Caco-2 (cell line): ENCODE measurements around the gene MMEL1. TPM values are rescaled to one million over a fixed set of nuclear protein-coding genes. Genes with fewer than 3 reads are reported as not detected.

Experiments used
- BruUV-seq: library from RNA; stranded (reverse); fragments of 400-500 nt; replicated peaks from 2 replicates; lab custom pipeline; 2021; lab: Mats Ljungman, UMichigan
- CTCF ChIA-PET: fragments of 300-600 bp; sonication (Branson Sonifier 250); formaldehyde crosslinking; loops from one replicate; lab custom pipeline; 2022; ENCODE audit warnings: antibody characterized with exemption; lab: Charles Lee
- POLR2A ChIA-PET: fragments of 300-600 bp; sonication (Branson Sonifier 250); formaldehyde crosslinking; loops from one replicate; lab custom pipeline; 2022; ENCODE audit warnings: antibody characterized with exemption; lab: Charles Lee
- DNase-seq, 2 experiments: peaks; one replicate each; pipeline versions ENCODE4 v3.0.0 to v3.0.0-alpha.2; 2020 to 2022
- H3K27me3 ChIP-seq: replicated peaks from 2 replicates; pipeline ENCODE4 v1.6.0; 2011; ENCODE audit warnings: low read length; ENCODE audit not compliant: control insufficient read depth, insufficient read depth
- H3K36me3 ChIP-seq: 2 replicates; pipeline ENCODE4 v1.5.1; 2011; ENCODE audit warnings: low read length; ENCODE audit not compliant: control insufficient read depth, insufficient read depth
- H3K4me1 ChIP-seq: fragments of 250-450 bp; sonication (Bioruptor Pico); 2 replicates; pipeline ENCODE4 v1.5.1; 2020; ENCODE audit warnings: mild to moderate bottlenecking
- H3K4me3 ChIP-seq: 2 replicates; pipeline ENCODE4 v1.5.1; 2011; ENCODE audit warnings: low read depth, mild to moderate bottlenecking, control low read depth, low read length
- H3K9me3 ChIP-seq: fragments of 250-450 bp; sonication (Bioruptor Pico); 2 replicates; pipeline ENCODE4 v1.5.1; 2020; ENCODE audit warnings: mild to moderate bottlenecking, moderate library complexity
- H3K27ac Mint-ChIP-seq: one replicate; pipeline ENCODE4 v1.8.0; 2022; ENCODE audit warnings: mixed read lengths; ENCODE audit not compliant: unreplicated experiment
- H3K27me3 Mint-ChIP-seq: one replicate; pipeline ENCODE4 v1.8.0; 2022; ENCODE audit warnings: mixed read lengths; ENCODE audit not compliant: insufficient read depth, unreplicated experiment
- H3K36me3 Mint-ChIP-seq: one replicate; pipeline ENCODE4 v1.8.0; 2022; ENCODE audit warnings: mild to moderate bottlenecking, mixed read lengths; ENCODE audit not compliant: insufficient read depth, unreplicated experiment
- H3K4me1 Mint-ChIP-seq: one replicate; pipeline ENCODE4 v1.8.0; 2022; ENCODE audit warnings: low read depth, mixed read lengths; ENCODE audit not compliant: unreplicated experiment
- H3K4me3 Mint-ChIP-seq: one replicate; pipeline ENCODE4 v1.8.0; 2022; ENCODE audit warnings: mild to moderate bottlenecking, moderate library complexity, mixed read lengths; ENCODE audit not compliant: unreplicated experiment
- H3K9me3 Mint-ChIP-seq: one replicate; pipeline ENCODE4 v1.8.0; 2022; ENCODE audit warnings: mixed read lengths; ENCODE audit not compliant: unreplicated experiment
- intact Hi-C: fragments of 100-400 bp; cut with micrococcal nuclease; formaldehyde crosslinking; loops from one replicate; pipeline ENCODE4 v1.10.0; 2022; ENCODE audit not compliant: unreplicated experiment
- total RNA-seq: library from RNA; stranded (reverse); gene quantifications from 2 replicates; pipeline ENCODE4 v1.2.3, GENCODE V29; 2022
- TF ChIP-seq, protein P1 (sequence below), 2 experiments: fragments of 200-600 bp in 1 of 2; IDR thresholded peaks; 1 replicate in 1 of 2; 2 replicates in 1 of 2; pipeline versions ENCODE4 v1.5.1 to v1.8.0; 2011 to 2022; ENCODE audit warnings: antibody characterized with exemption in 1 of 2, control low read depth in 1 of 2, inconsistent platforms in 1 of 2, low read depth in 1 of 2, low read length in 1 of 2, mild to moderate bottlenecking in 1 of 2, moderate library complexity in 1 of 2; ENCODE audit not compliant: insufficient read depth in 1 of 2, severe bottlenecking in 1 of 2, unreplicated experiment in 1 of 2

MMEL1 gene
- total RNA-seq, 1 experiment from 2014 or later: not detected

DNA sequence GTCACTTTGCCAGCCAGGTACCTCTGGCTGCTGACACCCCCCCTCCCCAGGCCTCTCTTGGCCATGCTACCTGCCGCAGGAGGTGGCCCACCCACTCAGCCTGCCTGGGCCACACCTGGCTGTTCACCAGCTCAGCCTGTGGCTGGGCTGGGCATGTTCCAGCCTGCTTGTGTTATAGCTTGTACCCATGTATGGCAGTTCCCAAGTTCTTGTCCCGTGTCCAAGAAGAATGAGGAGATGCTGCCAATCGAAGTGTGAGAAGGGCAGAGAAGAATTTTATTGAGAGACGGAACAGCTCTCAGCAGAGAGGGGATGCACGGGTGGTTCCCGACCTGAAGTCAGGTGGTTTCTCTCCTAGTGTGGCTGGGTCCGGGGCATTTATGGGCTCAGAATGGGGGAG is 3.9 kb upstream of the MMEL1 start:
- no peak for DNase-seq
- H3K4me3 ChIP-seq: no peak overlapping the region
- H3K27me3 Mint-ChIP-seq: no peaks in the 10 kb centered on the region
- H3K36me3 ChIP-seq: no peaks in the 10 kb centered on the region
- H3K27me3 ChIP-seq: no peaks in the 10 kb centered on the region
- H3K36me3 Mint-ChIP-seq: peaks cover 5% of the 10 kb centered on the region
- peaks cover 14% of the 10 kb centered on the region for H3K9me3 ChIP-seq
- no peaks in the 10 kb centered on the region for H3K4me1 Mint-ChIP-seq
- POLR2A ChIA-PET: no interaction called here
- intact Hi-C loops: no loop called here
- H3K27ac Mint-ChIP-seq: no peak overlapping the region
- peaks cover 8% of the 10 kb centered on the region for H3K9me3 Mint-ChIP-seq
- CTCF ChIA-PET: no interaction called here
- no peak overlapping the region for H3K4me3 Mint-ChIP-seq
- no peaks in the 10 kb centered on the region for H3K4me1 ChIP-seq
- TF ChIP-seq, protein P1, sequence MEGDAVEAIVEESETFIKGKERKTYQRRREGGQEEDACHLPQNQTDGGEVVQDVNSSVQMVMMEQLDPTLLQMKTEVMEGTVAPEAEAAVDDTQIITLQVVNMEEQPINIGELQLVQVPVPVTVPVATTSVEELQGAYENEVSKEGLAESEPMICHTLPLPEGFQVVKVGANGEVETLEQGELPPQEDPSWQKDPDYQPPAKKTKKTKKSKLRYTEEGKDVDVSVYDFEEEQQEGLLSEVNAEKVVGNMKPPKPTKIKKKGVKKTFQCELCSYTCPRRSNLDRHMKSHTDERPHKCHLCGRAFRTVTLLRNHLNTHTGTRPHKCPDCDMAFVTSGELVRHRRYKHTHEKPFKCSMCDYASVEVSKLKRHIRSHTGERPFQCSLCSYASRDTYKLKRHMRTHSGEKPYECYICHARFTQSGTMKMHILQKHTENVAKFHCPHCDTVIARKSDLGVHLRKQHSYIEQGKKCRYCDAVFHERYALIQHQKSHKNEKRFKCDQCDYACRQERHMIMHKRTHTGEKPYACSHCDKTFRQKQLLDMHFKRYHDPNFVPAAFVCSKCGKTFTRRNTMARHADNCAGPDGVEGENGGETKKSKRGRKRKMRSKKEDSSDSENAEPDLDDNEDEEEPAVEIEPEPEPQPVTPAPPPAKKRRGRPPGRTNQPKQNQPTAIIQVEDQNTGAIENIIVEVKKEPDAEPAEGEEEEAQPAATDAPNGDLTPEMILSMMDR (IDR thresholded peaks at IDR 0.05; ENCODE audit: insufficient read depth in 1 of 2, low read depth in 1 of 2, low read length in 1 of 2, severe bottlenecking in 1 of 2, unreplicated experiment in 1 of 2): no peak
- no TSS peak for BruUV-seq

DNA sequence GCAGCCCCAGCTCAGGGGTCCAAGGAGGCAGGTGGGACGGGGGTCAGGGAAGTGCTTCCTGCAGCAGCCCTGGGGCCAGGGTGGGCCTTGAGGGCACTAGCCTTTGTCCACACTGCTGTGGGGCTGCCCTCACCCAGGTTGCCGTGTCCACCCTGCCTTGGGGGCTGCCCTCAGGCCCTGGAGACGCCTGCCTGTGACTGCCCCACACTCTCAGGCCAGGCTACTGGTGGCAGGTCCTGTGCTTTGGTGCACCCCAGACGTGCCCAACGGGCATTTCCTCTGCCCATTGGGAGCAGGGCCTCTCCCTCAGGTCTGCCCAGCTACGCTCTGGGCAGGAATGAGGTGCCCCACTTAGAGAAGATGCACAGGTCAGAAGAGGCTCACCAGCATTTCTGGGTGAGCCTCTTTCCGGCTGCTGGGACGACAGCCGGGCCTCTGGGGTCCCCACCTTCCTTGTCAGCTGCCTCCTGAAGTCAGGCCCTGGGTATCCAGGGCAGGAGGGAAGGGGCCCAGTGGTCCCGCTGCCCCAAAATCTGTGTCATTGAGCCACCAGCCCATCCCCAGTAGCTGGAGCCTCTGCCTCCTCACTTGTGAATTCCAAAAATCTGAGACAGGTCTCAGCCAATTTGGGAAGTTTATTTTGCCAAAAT is 2.7 kb upstream of the MMEL1 start:
- no peaks in the 10 kb centered on the region for H3K36me3 ChIP-seq
- no TSS peak for BruUV-seq
- no peak for DNase-seq
- intact Hi-C loops: no loop called here
- Mint-ChIP-seq H3K36me3 (peaks cover 5% of the 10 kb centered on the region), H3K27ac (no peak overlapping the region), H3K4me1 (no peaks in the 10 kb centered on the region), H3K4me3 (no peak overlapping the region), H3K9me3 (peaks cover 8% of the 10 kb centered on the region), H3K27me3 (no peaks in the 10 kb centered on the region)
- peaks cover 14% of the 10 kb centered on the region for H3K9me3 ChIP-seq
- no peaks in the 10 kb centered on the region for H3K27me3 ChIP-seq
- no peaks in the 10 kb centered on the region for H3K4me1 ChIP-seq
- TF ChIP-seq, protein P1 (IDR thresholded peaks at IDR 0.05; ENCODE audit: insufficient read depth in 1 of 2, low read depth in 1 of 2, low read length in 1 of 2, severe bottlenecking in 1 of 2, unreplicated experiment in 1 of 2): no peak
- CTCF ChIA-PET: no interaction called here
- POLR2A ChIA-PET: no interaction called here
- H3K4me3 ChIP-seq: no peak overlapping the region

DNA sequence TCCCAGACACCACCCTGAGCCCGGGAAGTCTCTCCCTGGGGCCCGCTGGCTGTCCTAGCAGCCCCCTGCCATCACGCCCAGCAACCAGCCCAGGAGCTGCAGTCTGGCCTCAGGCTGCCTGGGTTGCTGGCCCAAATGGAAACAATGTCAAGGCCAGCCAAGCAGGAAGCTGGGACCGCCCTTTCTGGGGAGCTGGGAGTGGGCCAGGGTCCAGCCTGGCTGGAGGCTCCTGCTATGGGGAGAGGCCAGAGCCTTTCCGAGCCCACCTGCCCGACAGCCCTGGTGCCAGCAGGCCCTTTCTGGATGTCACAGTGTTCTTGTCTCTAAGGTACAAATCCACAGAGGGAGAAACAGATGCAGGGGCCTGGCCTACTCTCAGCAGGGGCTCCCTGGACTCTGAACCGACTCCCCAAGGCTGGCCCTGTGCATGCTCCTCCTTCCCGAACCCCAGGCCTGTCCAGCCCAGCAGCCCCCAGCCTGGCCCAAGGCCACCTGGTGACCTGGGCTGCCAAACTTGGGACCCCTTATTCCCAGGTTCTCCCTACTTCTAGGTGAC is 1.2 kb upstream of the MMEL1 start:
- Histone ChIP-seq H3K4me1 (no peaks in the 10 kb centered on the region), H3K9me3 (peaks cover 14% of the 10 kb centered on the region), H3K4me3 (no peak overlapping the region), H3K36me3 (no peaks in the 10 kb centered on the region), H3K27me3 (no peaks in the 10 kb centered on the region)
- Mint-ChIP-seq H3K27me3 (no peaks in the 10 kb centered on the region), H3K27ac (no peak overlapping the region), H3K4me1 (no peaks in the 10 kb centered on the region), H3K4me3 (no peak overlapping the region), H3K36me3 (peaks cover 5% of the 10 kb centered on the region), H3K9me3 (peaks cover 8% of the 10 kb centered on the region)
- POLR2A ChIA-PET: no interaction called here
- DNase-seq: no peak
- TF ChIP-seq, protein P1 (IDR thresholded peaks at IDR 0.05; ENCODE audit: insufficient read depth in 1 of 2, low read depth in 1 of 2, low read length in 1 of 2, severe bottlenecking in 1 of 2, unreplicated experiment in 1 of 2): no peak
- no TSS peak for BruUV-seq
- intact Hi-C loops: no loop called here
- CTCF ChIA-PET: no interaction called here
